IPS DF 6.9 (cell line): ENCODE results near the gene SLC43A2.
"Not testable (repeated sequence)": the region's sequence is repeated elsewhere in the genome, so short reads cannot be mapped to it uniquely, and the experiment has no call there.

Source experiments
- DNase-seq: peaks from one replicate; pipeline ENCODE4 v3.0.0-alpha.2; 2013; ENCODE audit warnings: low read depth, low spot score
- H3K27ac ChIP-seq: one replicate; pipeline ENCODE4 v1.5.1; 2013; ENCODE audit warnings: low read length, control low read depth
- H3K27me3 ChIP-seq: 2 replicates; pipeline ENCODE4 v1.6.1; 2013; ENCODE audit warnings: mild to moderate bottlenecking, low read length; ENCODE audit not compliant: control insufficient read depth, insufficient read depth
- H3K36me3 ChIP-seq: 2 replicates; pipeline ENCODE4 v1.6.1; 2013; ENCODE audit warnings: low read length; ENCODE audit not compliant: control insufficient read depth, insufficient read depth
- H3K4me1 ChIP-seq: 2 replicates; pipeline ENCODE4 v1.6.1; 2013; ENCODE audit warnings: low read length; ENCODE audit not compliant: control insufficient read depth, insufficient read depth
- H3K4me3 ChIP-seq: 2 replicates; pipeline ENCODE4 v1.5.1; 2013; ENCODE audit warnings: mild to moderate bottlenecking, low read length
- H3K9me3 ChIP-seq: 2 replicates; pipeline ENCODE4 v1.6.1; 2013; ENCODE audit warnings: low read length, inconsistent platforms; ENCODE audit not compliant: control insufficient read depth, insufficient read depth
- WGBS: extraction: QIAGEN DNeasy Blood & Tissue Kit; methylation state at CpG from one replicate; pipeline ENCODE4 v1.1.7; 2013; ENCODE audit warnings: mixed read lengths, missing lambda C conversion rate; ENCODE audit not compliant: insufficient read length, insufficient coverage; 5-methylcytosine and 5-hydroxymethylcytosine counted together

The SLC43A2 gene

DNA sequence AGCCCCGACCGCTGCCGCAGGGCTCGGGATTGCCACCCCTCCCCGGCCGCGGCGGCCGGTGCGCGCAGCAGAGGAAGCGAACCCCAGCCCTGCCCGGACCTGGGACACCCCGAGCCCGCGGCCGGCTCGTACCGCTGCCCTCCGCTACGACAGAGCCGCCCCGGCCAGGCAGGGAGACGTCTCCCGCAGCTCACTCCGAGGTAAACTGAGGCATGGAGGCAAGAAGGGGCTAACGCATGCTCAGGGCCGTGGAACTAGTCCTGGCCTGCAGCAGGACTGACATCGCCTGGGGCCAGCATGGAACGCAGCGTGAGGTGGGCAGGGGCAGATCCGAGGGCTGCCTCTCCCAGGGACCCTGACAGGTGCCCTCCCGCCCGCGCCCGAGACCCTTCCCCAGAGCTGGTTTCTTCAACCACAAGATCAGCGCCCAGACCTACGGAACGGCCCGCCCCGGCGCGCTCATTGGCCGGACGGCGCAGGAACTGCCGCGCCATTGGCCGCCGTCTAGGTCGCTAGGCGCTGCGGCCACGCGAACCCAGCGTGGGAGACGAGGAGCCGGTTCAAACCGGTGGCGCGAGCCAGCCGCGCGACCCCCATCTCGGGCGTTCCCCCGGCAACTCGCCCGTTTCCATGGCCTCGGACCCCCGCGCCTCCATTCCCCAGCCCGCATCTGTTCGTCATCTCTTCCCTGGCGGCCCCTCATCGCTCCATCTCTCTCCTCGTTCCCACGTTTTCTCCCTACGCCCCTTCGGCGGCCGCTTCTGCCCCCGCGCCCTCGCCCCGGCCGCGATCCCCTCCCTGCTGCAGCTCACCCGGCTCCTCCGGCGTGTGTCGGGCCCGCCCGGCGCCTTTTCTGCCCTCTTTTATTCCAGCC is at the start of gene SLC43A2:
SLC43A2 (minus strand) TSS at position 853 of the 874 bp plus-strand sequence. CDS start 960 bp downstream, outside the sequence.
- Histone ChIP-seq H3K4me3 (peak within 1 kb of the TSS; percentile 66; the same call in 1 of the 2 replicates), H3K9me3 (no peaks in the 10 kb centered on the region), H3K27ac (no peak within 1 kb of the TSS), H3K36me3 (no peaks in the 10 kb centered on the region), H3K27me3 (no peaks in the 10 kb centered on the region), H3K4me1 (peaks cover 2% of the 10 kb centered on the region; the same call in 1 of the 2 replicates)
- no peak for DNase-seq
- WGBS, result no CpG with 5 or more reads among the region's 95 CpGs

DNA sequence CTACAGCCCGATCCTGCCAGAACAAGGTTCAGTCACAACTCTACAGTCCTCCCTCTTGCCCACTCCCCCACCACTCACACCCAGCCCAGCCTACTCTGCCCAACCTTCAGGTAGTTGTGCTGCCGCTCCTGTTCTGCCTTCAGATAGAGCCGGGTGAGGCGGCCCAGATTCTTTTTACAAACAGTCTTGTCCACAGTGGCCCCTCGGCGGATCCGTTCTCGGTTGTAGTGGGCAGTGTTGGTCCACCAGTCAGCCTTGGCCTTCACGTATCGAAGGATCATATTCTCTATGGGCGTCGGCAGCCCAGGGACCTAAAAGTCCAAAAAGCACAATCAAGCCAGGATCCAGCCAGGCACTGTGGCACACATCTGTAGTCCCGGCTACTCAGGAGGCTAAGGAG is 47.8 kb upstream of the SLC43A2 start:
- Histone ChIP-seq H3K4me1 (no peaks in the 10 kb centered on the region), H3K36me3 (peaks cover 76% of the 10 kb centered on the region), H3K4me3 (no peak overlapping the region), H3K27me3 (no peaks in the 10 kb centered on the region), H3K27ac (no peak overlapping the region), H3K9me3 (no peaks in the 10 kb centered on the region)
- DNase-seq, result no peak
- no CpG with 5 or more reads among the region's 13 CpGs for WGBS

DNA sequence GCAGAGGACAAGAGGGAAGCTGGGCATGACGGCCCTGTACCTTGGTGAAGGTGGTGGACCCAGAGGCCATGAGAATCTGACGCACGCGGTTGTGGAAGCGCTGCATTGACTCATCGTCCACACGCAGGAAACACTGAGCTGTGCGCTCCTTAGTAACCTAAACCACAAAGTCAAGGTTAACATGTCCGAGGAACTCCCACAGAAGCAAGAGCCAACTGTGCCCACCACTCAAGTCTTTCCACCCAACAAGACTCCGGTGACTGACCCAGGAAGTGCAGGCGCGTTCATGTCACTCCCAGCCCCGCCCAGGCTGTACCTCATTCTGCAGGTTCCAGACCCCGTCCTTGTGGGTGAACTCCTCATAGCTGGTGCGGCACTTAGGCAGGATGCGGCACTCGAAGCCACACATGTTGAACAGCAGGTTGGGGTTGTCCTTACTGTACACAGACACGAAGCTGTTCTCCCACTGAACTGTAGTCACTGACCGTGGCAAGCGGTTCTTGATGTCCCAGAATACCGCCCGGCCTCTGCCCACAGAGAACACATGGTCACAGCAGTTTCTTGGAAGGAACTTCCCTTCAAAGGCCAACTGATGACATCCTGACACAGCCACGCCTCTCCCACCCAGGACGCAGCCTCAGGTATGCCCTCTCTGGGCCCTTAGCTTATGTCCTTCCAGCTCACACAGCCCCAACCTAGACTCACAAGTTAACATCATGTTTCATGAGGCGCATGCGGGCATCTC is 44.6 kb upstream of the SLC43A2 start:
- Histone ChIP-seq H3K36me3 (peaks cover 51% of the 10 kb centered on the region), H3K9me3 (no peaks in the 10 kb centered on the region), H3K4me1 (no peaks in the 10 kb centered on the region), H3K27ac (no peak overlapping the region), H3K27me3 (no peaks in the 10 kb centered on the region), H3K4me3 (no peak overlapping the region)
- DNase-seq, result no peak
- no CpG with 5 or more reads among the region's 26 CpGs for WGBS

DNA sequence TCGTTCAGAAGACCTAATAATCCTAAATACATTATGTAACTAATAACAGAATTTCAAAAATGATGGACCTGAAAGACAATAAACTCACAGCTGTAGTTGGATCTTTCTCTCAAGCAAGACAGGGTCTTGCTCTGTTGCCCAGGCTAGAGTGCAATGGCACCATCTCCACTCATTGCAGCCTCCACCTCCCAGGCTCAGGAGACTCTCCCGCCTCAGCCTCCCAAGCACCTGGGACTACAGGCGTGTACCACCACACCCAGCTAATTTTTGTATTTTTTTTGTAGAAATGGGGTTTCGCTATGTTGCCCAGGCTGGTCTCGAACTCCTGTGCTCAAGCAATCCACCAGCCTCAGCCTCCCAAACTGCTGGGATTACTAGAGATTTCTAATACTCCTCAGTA is 35.3 kb upstream of the SLC43A2 start:
- DNase-seq, H3K4me3 ChIP-seq, H3K27me3 ChIP-seq, H3K4me1 ChIP-seq, H3K27ac ChIP-seq, H3K9me3 ChIP-seq: not testable (repeated sequence)
- no CpG with 5 or more reads among the region's 5 CpGs for WGBS
- peaks cover 37% of the 10 kb centered on the region for H3K36me3 ChIP-seq

DNA sequence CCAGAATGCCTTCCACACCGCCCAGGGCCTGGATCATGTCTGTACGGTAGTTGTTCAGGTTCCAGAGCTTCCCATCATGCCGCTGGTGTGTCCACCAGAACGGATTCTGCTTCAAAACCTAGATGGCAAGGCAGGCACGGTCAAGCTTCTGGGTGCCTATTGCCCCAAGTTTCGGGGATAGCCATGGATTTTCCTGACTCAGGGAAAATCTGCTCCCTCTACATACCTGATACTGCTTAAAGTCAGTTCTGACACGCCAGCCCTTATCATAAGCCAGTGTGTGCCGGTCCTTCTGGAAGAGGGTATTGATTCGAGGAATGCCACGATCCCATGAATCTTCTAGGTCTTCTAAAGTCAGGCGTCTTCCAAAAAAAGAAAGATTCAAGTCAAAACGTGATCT is 32.4 kb upstream of the SLC43A2 start:
- WGBS, result no CpG with 5 or more reads among the region's 12 CpGs
- Histone ChIP-seq H3K36me3 (peaks cover 58% of the 10 kb centered on the region), H3K4me1 (no peaks in the 10 kb centered on the region; the same call in 1 of the 2 replicates), H3K27me3 (no peaks in the 10 kb centered on the region), H3K9me3 (no peaks in the 10 kb centered on the region), H3K4me3 (no peak overlapping the region), H3K27ac (no peak overlapping the region)
- no peak for DNase-seq

DNA sequence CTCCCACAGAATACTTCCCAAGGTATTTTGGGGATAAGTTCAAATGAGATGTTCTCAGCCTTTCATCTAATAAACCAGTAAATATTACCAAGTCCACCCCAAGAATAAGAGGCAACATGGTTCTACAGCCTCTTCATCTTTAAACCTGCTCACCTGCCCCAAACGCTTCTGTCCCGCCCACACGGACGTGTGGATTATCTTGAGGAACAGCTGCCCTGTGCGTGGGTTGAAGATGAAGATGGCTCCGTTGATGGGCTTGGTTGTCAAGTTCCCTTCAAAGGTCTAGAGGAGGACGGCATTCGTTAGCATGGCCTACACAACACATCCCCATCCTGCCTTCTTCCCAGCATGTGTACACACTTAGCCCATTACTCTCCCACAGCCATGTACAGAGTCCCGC is 29.5 kb upstream of the SLC43A2 start:
- WGBS, result no CpG with 5 or more reads among the region's 9 CpGs
- peaks cover 70% of the 10 kb centered on the region for H3K36me3 ChIP-seq
- H3K27me3 ChIP-seq, result no peaks in the 10 kb centered on the region
- no peaks in the 10 kb centered on the region for H3K9me3 ChIP-seq
- H3K27ac ChIP-seq, result no peak overlapping the region
- H3K4me3 ChIP-seq, result no peak overlapping the region
- no peaks in the 10 kb centered on the region; the same call in 1 of the 2 replicates for H3K4me1 ChIP-seq
- no peak for DNase-seq

DNA sequence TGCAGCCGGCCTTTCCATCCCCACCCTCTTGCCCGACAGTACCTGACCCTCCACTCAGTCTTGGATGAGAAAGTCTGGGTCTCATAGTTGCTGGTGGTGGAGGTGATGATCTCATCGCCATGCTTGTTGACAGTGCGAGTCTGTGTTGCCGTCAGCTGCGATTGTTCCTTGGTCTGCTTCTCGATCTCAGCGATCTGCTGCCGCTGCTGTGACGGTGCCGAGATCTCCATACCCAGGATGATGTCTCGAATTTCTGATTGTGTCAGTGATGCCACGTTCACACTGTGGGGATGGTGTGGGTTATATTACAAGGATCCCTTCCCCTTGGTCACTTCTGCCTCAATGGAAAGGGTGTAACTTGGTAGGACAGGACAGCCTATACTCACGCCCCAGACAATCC is 25.1 kb upstream of the SLC43A2 start:
- H3K4me1 ChIP-seq, result no peaks in the 10 kb centered on the region
- no CpG with 5 or more reads among the region's 14 CpGs for WGBS
- no peak overlapping the region for H3K27ac ChIP-seq
- H3K36me3 ChIP-seq, result peaks cover 60% of the 10 kb centered on the region
- DNase-seq, result no peak
- no peaks in the 10 kb centered on the region for H3K27me3 ChIP-seq
- H3K9me3 ChIP-seq, result no peaks in the 10 kb centered on the region
- no peak overlapping the region for H3K4me3 ChIP-seq

DNA sequence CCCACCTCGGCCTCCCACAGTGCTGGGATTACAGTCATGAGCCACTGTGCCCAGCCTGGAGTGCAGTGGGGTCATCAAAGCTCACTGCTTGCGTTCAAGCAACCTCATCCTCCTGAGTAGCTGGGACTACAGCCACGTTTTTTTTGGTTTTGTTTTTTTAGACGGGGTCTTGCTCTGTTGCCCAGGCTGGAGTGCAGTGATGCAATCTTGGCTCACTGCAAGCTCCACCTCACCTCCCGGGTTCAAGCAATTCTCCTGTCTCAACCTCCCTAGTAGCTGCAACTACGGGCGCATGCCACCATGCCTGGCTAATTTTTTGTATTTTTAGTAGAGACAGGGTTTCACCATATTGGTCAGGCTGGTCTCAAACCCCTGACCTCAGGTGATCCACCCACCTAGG is 24.2 kb upstream of the SLC43A2 start:
- H3K36me3 ChIP-seq, result peaks cover 51% of the 10 kb centered on the region
- H3K4me3 ChIP-seq, H3K4me1 ChIP-seq, DNase-seq, H3K27ac ChIP-seq, H3K9me3 ChIP-seq, H3K27me3 ChIP-seq: not testable (repeated sequence)
- WGBS, result no CpG with 5 or more reads among the region's 7 CpGs

DNA sequence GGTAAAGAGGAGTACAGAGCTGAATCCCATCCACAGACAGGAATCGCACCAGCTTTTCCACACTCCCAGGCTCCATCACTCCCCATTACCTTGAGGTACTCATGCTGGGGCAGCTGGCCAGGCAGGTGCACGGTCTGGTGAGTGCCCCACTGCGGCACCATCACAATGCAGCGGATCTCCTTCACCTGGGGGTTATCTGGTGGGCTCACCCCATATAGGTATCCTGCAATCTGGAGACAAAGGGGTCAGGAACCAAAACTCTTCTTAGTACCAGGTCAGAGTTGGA is 22.9 kb upstream of the SLC43A2 start:
- Histone ChIP-seq H3K4me1 (peaks cover 2% of the 10 kb centered on the region), H3K27ac (no peak overlapping the region), H3K36me3 (peaks cover 44% of the 10 kb centered on the region), H3K4me3 (no peak overlapping the region), H3K9me3 (no peaks in the 10 kb centered on the region), H3K27me3 (no peaks in the 10 kb centered on the region)
- no peak for DNase-seq
- no CpG with 5 or more reads among the region's 4 CpGs for WGBS

DNA sequence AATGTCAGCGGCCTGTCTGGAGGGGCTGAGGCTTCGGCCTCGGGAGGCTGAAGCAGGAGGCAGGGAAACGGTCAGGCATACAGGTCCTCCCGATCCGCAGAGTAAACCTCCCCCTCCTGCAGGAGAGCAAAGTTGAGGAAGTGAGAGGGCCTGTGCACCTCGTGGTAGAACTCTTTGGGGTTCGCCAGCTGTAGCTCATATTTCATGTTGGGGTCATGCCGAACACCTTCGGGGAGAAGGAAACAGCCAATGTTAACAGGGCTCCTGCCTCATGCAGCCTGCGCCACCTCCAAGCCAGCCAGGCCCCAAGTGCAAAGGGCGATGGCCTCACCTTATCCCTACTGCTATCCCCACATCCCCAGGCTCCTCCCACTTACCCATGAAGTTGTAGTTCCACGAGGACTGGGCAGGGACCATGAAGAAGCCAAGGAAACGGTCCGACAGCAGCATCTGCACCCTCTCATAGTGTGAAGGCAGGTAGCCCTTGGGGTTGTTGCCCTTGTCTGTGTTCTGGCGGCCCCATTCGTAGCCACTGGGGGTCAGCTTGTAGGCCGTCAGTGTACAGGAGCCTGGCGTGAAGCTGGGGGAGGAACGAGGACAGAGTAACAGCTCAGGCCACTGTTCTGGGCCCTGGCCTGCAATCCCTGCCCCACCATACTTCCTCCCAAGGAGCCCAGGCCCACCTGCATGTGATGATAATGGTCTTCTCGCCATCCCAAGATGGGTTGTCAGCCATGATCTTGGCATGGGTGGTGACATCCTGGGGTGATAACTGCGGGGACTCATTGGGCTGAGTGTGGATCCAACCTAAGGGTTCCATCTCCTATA is 22.3 kb upstream of the SLC43A2 start:
- Histone ChIP-seq H3K27ac (no peak overlapping the region), H3K36me3 (peaks cover 40% of the 10 kb centered on the region), H3K27me3 (no peaks in the 10 kb centered on the region), H3K9me3 (no peaks in the 10 kb centered on the region), H3K4me1 (peaks cover 2% of the 10 kb centered on the region), H3K4me3 (no peak overlapping the region)
- no peak for DNase-seq
- WGBS, result no CpG with 5 or more reads among the region's 22 CpGs
